ENCODE data around the gene MOB2. TPM values are rescaled to one million over a fixed set of nuclear protein-coding genes. Genes with fewer than 3 reads are reported as not detected.
"Not testable (repeated sequence)": the region's sequence is repeated elsewhere in the genome, so short reads cannot be mapped to it uniquely, and the experiment has no call there.

Gene MOB2
- total RNA-seq, 1 donor from 2014 or later: 31.3 TPM

- no peak overlapping the region for H3K4me3 Mint-ChIP-seq
- no peaks in the 10 kb centered on the region for H3K36me3 Mint-ChIP-seq
- peaks cover 11% of the 10 kb centered on the region for H3K4me1 Mint-ChIP-seq
- TF ChIP-seq, protein P1, sequence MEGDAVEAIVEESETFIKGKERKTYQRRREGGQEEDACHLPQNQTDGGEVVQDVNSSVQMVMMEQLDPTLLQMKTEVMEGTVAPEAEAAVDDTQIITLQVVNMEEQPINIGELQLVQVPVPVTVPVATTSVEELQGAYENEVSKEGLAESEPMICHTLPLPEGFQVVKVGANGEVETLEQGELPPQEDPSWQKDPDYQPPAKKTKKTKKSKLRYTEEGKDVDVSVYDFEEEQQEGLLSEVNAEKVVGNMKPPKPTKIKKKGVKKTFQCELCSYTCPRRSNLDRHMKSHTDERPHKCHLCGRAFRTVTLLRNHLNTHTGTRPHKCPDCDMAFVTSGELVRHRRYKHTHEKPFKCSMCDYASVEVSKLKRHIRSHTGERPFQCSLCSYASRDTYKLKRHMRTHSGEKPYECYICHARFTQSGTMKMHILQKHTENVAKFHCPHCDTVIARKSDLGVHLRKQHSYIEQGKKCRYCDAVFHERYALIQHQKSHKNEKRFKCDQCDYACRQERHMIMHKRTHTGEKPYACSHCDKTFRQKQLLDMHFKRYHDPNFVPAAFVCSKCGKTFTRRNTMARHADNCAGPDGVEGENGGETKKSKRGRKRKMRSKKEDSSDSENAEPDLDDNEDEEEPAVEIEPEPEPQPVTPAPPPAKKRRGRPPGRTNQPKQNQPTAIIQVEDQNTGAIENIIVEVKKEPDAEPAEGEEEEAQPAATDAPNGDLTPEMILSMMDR (IDR thresholded peaks at IDR 0.05; ENCODE audit: unreplicated experiment): no peak
- H3K27me3 Mint-ChIP-seq (ENCODE audit: low read depth): no peaks in the 10 kb centered on the region
- H3K27ac Mint-ChIP-seq: no peak overlapping the region
- no peaks in the 10 kb centered on the region for H3K9me3 Mint-ChIP-seq
- DNase-seq (ENCODE audit: low spot score in 2 of 2, unreplicated experiment in 2 of 2): no peak
Measured at GRCh38 chr11:1511937-1512496, 25.4 kb upstream of the MOB2 start.

DNA sequence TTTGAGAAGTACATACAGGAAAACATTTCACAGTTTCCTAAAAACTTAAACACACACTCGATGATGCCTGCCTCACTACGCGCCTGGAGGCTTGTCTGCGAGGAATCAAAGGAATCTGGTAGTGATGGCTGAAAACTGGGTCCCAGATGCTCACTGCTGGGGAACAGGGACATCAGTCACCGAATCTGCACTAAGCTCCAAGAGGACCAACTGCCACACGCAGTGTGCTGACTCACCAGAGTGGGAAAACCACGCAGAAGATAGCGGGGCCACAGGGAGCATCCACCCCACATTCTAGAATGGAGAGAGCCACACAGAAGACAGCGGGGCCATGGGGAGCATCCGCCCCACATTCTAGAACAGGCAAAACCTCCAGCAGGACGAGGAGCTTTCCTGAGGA, 24.3 kb upstream of the MOB2 start:
- no peak for DNase-seq (ENCODE audit: low spot score in 2 of 2, unreplicated experiment in 2 of 2)
- H3K36me3 Mint-ChIP-seq: no peaks in the 10 kb centered on the region
- H3K27me3 Mint-ChIP-seq (ENCODE audit: low read depth): no peaks in the 10 kb centered on the region
- H3K4me1 Mint-ChIP-seq: peaks cover 11% of the 10 kb centered on the region
- no peaks in the 10 kb centered on the region for H3K9me3 Mint-ChIP-seq
- H3K27ac Mint-ChIP-seq: no peak overlapping the region
- TF ChIP-seq, protein P1 (IDR thresholded peaks at IDR 0.05; ENCODE audit: unreplicated experiment): no peak
- H3K4me3 Mint-ChIP-seq: no peak overlapping the region

DNA sequence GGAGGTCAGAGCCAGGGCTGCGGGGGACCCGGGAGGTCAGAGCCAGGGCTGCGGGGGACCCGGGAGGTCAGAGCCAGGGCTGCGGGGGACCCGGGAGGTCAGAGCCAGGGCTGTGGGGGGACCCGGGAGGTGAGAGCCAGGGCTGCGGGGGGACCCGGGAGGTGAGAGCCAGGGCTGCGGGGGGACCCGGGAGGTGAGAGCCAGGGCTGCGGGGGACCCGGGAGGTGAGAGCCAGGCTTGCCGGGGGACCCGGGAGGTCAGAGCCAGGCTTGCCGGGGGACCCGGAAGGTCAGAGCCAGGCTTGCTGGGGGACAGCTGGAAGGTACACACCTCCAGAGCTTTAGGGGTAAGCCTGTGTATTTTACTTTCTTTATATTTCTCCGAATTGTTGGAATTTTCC, 23.8 kb upstream of the MOB2 start:
- peaks cover 10% of the 10 kb centered on the region for H3K4me1 Mint-ChIP-seq
- not testable (repeated sequence) for H3K9me3 Mint-ChIP-seq; H3K27ac Mint-ChIP-seq; DNase-seq (ENCODE audit: low spot score in 2 of 2, unreplicated experiment in 2 of 2); H3K36me3 Mint-ChIP-seq; H3K27me3 Mint-ChIP-seq (ENCODE audit: low read depth); H3K4me3 Mint-ChIP-seq

GRCh38 chr11:1509626-1510255, 23.2 kb upstream of the MOB2 start:
- Mint-ChIP-seq H3K36me3 (no peaks in the 10 kb centered on the region), H3K27me3 (ENCODE audit: low read depth) (no peaks in the 10 kb centered on the region), H3K27ac (peak overlapping the region; percentile 58), H3K9me3 (no peaks in the 10 kb centered on the region), H3K4me1 (peaks cover 9% of the 10 kb centered on the region), H3K4me3 (no peak overlapping the region)
- DNase-seq (ENCODE audit: low spot score in 2 of 2, unreplicated experiment in 2 of 2): no peak
- TF ChIP-seq, protein P1 (IDR thresholded peaks at IDR 0.05; ENCODE audit: unreplicated experiment): no peak

- DNase-seq (ENCODE audit: low spot score in 2 of 2, unreplicated experiment in 2 of 2): no peak
- Mint-ChIP-seq H3K27ac (peak overlapping the region; percentile 69), H3K4me3 (no peak overlapping the region), H3K4me1 (peaks cover 9% of the 10 kb centered on the region), H3K9me3 (no peaks in the 10 kb centered on the region), H3K36me3 (no peaks in the 10 kb centered on the region), H3K27me3 (ENCODE audit: low read depth) (no peaks in the 10 kb centered on the region)
- TF ChIP-seq, protein P1 (IDR thresholded peaks at IDR 0.05; ENCODE audit: unreplicated experiment): no peak
Measured at GRCh38 chr11:1508986-1509385, 22.4 kb upstream of the MOB2 start.

DNA sequence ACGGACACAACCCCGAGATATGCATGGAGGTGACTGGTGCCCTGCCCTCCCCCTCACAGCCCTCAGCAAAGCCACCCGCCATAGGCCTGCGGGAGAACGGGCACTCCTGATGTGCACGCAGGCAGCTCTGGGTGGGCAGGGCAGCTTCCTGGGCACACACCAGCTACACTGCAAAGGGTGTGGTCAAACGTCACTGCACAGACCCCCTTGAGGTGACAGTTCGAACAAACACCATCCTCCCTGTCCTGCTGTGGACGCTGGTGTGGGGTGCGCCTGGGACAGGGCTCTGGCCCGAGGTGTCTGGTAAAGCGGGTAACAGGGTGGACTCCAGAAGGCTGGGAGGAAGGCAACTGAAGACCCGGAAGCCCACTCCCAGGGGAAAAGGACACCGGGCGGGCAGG, 21.9 kb upstream of the MOB2 start:
- no peak for DNase-seq (ENCODE audit: low spot score in 2 of 2, unreplicated experiment in 2 of 2)
- peaks cover 9% of the 10 kb centered on the region for H3K4me1 Mint-ChIP-seq
- H3K27me3 Mint-ChIP-seq (ENCODE audit: low read depth): no peaks in the 10 kb centered on the region
- TF ChIP-seq, protein P1 (IDR thresholded peaks at IDR 0.05; ENCODE audit: unreplicated experiment): no peak
- H3K27ac Mint-ChIP-seq: peak overlapping the region; percentile 69
- no peaks in the 10 kb centered on the region for H3K36me3 Mint-ChIP-seq
- no peaks in the 10 kb centered on the region for H3K9me3 Mint-ChIP-seq
- H3K4me3 Mint-ChIP-seq: no peak overlapping the region

Data from mesothelial cell of epicardium (in vitro differentiated cells).